Limb (tissue), 2 donors: ENCODE measurements around the gene GPR162.

Experiments
- DNase-seq, 2 donors: peaks; one replicate each; pipeline ENCODE4 v3.0.0-alpha.2; 2016; ENCODE audit errors: extremely low spot score in 2 of 2

Gene GPR162

DNA sequence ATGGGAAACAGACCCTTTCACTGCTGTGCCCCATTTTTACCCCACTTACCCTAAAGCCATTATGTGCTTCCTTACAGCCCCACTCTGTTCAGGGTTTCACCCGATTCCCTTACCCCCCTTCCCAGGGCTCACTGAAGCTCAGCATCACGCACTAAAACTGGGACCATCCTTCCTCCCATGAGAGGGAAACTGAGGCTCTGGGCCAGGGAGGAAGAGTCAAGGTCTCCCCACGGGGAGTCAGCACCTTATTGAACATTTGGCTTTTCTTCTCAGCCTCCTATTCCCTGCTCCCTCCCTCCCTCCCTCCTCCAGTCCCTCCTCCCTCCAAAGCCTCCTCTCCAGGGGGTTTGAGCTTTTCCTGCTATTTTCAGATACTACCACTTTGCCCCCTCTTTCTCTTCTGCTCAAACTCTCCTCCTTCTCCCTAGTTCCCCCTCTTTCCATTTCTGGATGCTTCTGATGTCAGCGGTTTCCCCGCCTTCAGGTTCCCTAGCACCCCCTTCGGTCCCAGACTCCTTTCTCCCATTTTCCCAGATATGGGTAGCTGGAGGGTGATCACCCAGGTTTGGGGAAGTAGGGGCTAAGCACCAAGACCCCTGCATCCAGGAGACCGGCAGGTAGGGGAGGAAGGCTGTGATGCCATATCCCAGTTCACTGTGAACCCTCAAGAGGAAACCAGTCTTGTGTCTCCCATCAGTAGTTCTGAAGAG lies 960 bp downstream of the GPR162 start:
- no peak for DNase-seq

DNA sequence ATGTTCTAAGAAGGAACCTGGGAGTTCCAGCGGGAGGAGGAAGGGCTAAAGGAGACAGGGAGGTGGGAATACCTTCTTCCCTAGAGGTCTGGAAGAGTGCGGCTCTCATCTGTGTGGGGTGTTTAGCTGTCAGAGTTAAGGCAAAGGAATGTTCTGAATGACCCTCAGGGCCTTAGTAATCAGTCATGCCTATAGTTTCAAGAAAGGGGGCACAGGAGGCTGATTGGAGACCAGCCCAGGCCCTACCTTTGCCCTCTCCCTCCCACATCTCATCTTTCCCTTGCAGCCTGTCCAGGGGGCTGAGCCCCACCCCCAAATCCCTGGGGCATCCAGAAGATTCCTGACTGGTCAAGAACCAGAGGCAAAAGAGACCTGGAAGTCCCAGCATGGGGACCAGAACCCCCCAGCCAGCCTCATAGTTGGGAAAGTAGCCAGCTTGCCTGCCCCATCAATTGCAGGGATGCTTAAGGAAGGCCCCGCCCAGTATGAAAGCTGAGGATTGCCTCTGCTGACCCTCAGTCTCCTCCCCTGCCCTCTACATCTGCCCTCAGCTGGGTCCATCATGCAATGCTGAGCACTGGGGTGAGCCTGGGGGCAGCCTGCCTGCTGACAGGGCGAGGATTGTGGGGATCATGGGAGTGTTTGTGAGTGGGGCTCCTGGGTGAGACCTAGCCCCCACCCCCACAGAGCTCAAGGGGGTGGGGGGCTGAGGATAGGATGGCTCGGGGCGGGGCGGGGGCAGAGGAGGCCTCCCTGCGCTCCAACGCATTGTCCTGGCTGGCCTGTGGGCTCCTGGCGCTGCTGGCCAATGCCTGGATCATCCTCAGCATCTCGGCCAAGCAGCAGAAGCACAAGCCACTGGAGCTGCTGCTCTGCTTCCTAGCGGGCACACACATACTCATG lies 1.8 kb downstream of the GPR162 start:
- DNase-seq = no peak

DNA sequence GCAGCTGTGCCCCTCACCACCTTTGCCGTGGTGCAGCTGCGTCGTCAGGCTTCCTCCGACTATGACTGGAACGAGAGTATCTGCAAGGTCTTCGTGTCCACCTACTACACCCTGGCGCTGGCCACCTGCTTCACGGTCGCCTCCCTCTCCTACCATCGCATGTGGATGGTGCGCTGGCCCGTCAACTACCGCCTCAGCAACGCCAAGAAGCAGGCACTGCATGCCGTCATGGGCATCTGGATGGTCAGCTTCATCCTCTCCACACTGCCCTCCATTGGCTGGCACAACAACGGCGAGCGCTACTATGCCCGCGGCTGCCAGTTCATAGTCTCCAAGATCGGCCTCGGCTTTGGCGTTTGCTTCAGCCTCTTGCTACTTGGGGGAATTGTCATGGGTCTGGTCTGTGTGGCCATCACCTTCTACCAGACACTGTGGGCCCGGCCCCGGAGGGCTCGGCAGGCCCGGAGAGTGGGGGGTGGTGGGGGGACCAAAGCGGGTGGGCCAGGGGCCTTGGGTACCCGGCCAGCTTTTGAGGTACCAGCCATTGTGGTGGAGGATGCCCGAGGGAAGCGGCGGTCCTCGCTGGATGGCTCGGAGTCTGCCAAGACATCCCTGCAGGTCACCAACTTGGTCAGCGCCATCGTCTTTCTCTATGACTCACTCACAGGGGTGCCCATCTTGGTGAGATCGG lies 2.6 kb downstream of the GPR162 start:
- DNase-seq = no peak

DNA sequence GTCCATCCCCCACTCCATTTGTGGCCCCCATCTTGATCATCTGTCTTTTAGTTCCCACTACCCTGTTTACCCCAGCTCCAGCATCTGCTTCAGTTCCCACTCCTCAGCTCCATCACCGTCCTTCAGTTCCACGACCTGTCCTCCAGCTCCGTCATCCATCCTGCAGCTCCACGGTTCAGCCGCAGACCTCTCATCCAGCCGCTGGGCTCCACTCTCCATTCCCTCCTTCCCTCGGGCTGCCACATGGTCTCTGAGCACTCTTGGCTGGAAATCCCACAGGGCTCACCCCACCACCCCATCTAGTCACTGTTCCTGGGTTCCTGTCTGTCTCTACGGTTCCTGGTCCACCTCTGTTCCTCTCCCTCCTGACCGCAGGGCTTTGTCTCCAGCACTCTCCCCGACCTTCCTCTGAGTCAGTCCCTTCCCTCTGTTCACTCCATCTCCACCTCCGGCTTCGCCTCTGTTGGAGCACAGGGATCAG lies 3.3 kb downstream of the GPR162 start:
- DNase-seq = peak in 1 of 2 donors; percentile 38

DNA sequence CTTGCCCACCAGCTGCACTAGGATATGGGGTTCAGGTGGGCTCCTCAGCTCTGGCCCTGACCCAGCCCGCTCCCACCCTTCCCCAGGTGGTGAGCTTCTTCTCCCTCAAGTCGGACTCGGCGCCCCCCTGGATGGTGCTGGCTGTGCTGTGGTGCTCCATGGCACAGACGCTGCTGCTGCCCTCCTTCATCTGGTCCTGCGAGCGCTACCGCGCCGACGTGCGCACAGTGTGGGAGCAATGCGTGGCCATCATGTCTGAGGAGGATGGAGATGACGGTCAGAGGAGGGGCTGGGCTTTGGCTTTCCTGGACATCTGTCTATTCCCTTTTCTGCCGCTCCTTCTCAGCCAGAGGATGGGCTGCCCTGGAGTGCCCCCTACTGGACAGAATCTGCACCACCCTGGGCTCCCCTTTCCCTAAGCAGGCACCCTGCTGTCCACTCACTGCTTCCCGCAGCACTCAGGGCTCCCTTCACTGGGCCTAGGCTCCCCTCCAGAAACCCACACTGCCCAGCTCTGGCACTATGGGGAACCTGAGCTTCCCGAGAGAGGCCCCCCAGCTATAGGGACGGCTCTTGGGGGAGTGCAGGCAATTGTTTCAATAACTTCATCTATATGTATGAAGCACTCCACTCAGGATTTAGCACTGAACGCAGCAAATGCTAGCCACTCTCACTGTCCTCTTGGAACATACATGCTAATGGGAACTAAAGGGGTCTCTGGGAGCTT lies 3.9 kb downstream of the GPR162 start:
- peak; percentile 91 to 93 for DNase-seq

DNA sequence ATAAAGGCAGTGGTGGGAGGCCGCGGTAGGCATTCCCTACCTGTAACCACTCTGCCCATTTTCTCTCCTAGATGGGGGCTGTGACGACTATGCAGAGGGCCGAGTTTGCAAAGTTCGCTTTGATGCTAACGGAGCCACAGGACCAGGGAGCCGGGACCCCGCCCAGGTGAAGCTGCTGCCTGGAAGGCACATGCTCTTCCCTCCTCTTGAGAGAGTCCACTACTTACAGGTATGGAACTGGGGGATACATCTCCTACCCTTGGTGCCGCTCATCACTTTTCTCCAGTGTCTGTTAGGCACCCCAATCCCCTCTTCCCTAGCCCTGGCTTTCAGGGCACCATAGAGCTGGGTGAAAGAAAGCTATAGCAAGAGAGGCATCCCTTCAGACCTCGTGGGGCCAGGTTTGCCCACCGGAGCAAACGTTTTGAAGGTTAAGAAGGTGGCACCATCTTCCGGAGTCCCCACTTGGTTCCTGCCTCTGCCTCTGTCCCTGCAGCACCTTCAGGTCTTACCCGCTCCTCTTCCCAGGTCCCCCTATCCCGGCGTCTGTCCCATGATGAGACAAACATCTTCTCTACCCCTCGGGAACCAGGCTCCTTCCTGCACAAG lies 4.6 kb downstream of the GPR162 start:
- DNase-seq = no peak

DNA sequence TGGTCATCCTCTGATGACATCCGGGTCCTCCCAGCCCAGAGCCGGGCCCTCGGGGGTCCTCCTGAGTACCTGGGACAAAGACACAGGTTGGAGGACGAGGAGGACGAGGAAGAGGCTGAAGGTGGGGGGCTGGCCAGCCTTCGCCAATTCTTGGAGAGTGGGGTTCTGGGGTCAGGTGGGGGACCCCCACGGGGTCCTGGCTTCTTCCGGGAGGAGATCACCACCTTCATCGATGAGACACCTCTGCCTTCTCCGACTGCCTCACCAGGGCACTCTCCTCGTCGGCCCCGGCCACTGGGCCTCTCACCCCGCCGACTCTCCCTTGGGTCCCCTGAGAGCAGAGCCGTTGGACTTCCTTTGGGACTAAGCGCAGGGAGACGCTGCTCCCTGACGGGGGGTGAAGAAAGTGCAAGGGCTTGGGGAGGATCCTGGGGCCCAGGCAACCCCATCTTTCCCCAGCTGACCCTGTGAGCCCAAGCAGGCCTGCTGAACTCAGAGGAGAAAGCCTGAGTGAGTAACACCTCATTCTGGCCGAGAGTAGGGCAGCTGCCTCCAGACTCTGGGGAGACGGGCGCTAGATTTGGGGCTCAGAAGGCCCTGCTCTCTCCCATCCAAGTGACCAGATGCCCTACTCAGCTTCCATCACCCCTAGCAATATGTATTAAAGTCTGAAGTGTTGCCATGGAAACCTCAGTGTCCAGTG lies 5.3 kb downstream of the GPR162 start:
- peak in 1 of 2 donors; percentile 37 for DNase-seq

DNA sequence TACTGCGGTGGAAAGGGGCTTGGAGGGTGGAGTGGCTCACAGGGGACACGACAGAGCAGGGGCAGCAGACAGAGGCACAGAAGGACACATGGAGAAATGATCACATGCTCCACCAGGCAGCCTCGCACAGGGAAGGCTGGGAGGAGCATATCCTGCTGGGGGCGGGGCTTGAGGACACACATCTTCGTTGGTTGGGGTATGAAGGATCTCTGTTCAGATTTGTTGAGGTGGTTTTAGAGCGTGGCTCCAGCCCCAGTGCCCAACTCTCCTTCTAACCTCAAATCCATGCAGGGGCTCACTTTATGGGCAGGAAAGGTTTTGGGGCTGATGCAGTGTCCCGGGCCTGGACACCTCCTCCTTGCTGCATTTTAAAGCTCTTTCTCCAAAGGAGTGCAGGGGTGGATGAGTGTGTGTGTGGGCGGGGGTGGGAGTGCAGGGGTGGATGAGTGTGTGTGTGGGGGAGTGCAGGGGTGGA lies 5.9 kb downstream of the GPR162 start:
- DNase-seq = peak; percentile 82 to 87

DNA sequence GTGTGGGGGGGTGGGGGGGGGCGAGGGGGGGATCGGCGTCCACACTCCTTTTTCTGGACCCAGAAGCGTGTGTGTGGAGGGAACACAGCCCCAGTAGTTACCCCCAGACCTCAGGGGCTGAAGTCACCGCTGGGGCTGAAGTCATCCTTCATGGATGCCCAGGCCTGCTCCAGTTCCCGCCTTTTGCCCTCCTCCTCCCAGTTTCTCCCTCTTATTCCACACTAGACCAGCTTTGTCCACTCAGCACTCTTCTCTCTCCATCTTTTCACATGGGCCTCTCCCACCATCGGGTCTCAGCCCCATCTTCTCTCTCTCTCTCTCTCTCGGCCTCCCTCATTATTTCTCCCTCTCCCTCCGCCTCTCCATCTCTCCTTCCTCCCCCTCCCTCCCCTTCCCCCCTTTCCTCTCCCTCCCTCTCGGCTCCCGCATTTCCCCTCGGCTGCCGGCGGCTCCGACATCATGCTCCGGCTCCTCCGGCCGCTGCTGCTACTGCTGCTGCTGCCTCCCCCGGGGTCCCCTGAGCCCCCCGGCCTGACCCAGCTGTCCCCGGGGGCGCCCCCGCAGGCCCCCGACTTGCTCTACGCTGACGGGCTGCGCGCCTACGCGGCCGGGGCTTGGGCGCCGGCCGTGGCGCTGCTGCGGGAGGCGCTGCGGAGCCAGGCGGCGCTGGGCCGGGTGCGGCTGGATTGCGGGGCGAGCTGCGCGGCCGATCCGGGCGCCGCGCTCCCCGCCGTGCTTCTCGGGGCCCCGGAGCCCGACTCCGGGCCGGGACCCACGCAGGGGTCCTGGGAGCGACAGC lies 6.6 kb downstream of the GPR162 start, which contains the start of gene P3H3:
Gene P3H3 (plus strand): TSS at position 426 of the 799 bp plus-strand sequence. CDS start 34 bp downstream, at position 460.
- DNase-seq = peak; percentile 62 to 83

DNA sequence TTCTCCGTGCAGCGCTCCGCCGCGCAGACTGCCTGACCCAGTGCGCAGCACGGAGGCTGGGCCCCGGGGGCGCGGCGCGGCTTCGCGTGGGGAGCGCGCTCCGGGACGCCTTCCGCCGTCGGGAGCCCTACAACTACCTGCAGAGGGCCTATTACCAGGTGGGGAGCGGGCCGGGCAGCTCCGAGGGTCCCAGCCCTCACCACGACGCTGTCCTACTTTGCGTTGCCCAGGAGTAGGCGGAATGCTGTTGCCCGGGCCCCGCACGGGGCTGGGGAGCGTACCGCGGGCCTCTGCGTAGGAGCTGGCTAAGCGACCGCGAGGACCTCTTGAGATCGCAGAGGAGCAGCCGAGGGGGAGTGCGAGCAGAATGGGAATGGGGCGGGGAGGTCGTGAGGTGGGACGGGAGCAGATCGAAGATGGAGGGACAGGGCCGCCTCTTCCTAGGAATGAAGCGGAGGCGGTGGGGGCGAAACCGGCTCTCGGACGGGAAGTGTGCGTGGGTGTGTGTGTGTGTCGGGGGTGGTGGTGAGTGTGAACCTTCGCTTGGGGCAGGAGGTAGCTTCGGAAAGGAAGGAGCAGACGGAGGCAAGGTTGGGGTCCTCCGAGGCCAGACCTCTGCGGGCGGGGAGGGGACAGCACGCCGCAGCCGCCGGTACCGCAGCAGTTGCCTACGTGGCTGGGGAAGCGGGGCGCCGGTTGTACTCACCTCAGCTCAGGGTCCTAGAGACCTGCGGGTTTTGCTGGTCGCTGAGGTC lies 7.3 kb downstream of the GPR162 start:
- DNase-seq = peak; percentile 54 to 84

DNA sequence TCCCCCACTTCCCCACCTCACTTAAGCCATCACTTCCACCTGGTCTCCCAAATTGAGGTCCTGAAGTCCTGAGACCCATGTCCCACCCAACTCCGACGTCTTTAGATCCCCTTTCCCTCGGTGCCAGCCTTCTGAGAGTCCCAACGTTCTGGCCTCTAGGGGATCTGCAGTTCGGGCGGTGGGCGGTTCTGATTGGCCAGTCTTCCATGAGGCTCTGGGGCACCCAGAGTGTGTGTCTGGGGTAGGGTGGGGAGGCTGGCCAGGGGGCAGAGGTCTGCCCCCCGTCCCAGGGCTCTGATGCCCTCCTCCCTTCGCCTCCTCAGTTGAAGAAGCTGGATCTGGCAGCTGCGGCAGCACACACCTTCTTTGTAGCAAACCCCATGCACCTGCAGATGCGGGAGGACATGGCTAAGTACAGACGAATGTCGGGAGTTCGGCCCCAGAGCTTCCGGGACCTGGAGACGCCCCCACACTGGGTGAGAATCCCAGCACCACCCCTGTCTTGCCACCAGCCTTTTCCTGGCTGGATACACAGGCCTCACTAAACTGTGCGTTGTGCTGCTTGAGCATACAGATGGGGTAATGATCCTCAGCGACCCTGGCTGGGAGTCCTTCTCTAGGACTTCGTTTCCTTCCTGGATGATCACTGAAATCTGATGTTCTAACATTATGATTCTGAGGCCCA lies 8.1 kb downstream of the GPR162 start:
- DNase-seq = peak in 1 of 2 donors; percentile 35

DNA sequence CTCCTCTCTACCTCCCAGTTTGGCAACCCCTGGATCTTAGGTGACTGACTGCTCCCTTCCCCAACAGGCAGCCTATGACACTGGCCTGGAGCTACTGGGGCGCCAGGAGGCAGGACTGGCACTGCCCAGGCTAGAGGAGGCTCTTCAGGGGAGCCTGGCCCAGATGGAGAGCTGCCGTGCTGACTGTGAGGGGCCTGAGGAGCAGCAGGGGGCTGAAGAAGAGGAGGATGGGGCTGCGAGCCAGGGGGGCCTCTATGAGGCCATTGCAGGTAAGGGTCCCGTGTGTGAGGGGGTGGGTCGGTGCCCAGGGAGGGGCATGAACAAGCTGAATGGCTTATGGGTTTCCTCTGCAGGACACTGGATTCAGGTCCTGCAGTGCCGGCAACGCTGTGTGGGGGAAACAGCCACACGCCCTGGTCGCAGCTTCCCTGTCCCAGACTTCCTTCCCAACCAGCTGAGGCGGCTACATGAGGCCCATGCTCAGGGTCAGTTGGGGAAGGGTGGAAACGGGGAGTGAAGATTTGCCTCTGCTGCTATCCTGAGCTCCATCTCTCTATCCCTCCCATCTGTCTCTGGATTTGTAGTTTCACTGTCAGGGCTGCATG lies 8.8 kb downstream of the GPR162 start:
- no peak for DNase-seq

DNA sequence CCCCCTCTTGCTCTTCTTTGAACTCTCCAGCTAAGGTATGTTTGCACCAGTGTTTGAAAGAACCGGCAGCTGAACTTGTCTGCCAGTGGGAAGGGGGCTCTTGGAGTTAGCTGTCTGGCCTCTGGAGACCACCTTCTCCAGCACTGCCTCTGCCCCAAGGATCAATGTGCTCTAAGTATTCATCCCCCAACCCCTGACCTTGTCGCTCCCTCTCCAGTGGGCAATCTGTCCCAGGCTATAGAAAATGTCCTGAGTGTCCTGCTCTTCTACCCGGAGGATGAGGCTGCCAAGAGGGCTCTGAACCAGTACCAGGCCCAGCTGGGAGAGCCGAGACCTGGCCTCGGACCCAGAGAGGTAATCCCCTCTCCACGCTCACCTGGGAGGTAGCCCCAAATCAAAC lies 9.4 kb downstream of the GPR162 start:
- no peak for DNase-seq

DNA sequence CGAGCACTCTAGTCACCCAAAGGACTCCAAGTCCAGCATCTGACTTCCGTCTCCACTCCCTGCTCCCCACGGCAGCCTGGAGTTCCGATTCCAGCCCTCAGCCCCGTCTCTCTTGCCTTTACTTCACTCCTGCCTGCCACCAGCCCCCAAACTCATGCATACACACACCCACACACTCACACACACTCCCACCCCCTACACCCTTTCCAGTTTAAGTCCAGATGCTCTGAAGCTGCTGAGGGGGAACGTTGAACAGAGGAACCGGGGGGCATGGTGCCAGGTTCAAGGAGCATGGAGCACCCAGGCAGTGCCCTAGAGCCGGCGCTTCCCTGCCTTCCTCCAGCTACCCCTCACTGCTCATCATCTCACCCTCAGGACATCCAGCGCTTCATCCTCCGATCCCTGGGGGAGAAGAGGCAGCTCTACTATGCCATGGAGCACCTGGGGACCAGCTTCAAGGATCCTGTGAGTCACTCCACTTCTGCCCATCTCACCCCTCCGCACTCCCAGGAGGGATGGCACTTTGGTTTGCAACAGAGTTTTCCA lies 9.9 kb downstream of the GPR162 start:
- DNase-seq = no peak

DNA sequence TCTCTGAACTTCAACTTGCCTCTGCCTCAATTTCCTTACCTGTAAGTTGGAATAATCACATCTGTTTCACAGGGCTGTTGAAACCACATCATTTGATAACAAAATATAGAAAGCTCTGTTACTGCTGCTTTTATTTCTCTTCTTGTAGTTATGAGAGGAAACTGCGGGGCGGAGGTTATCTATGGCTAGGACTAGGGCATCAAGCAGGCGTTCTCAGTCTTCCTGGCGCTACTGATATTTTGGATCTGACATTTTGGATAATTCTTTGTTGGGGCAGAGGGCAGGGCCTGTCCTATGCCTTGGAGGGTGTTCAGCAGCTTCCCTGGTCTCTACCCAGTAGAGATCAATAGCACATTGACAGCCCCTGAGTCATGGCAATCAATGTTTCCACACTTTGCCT lies 10.5 kb downstream of the GPR162 start:
- DNase-seq = no peak

DNA sequence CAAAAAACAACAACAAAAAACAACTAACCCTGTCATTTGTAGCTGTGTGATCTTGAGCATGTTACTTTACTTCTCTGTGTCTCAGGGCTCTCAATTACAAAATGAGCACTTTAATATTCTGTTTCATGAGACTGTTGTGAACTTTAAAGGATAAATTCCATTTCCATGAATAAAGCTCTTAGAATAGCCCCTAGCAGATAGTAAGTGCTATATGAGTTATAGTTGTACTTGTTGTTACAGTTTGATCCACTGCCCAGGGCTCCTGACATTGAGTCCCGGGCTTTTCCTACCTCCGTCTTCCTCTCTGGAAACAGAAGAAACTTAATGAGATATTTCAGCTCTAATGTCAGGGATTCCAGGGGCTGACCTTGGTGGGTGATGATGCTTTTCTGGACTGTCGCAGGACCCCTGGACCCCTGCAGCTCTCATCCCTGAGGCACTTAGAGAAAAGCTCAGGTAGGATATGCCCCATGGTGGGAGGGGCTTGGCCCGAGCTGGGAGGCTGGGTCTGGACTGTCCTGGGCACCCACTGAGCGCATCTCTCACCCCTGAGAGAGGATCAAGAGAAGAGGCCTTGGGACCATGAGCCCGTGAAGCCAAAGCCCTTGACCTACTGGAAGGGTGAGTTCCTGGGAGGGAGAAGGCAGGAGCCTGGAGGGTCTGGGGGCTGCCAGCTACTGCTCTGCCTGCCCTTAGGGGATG lies 11.7 kb downstream of the GPR162 start:
- no peak for DNase-seq
